G401.6 (cell line): ENCODE results near the gene BSND.
"Not testable (repeated sequence)": the region's sequence is repeated elsewhere in the genome, so short reads cannot be mapped to it uniquely, and the experiment has no call there.

Experiments used
- FAIRE-seq: peaks from 2 replicates; lab custom pipeline; 2012; peaks lifted over from hg19 to GRCh38; lab: Jason Lieb, UNC

The BSND gene

DNA sequence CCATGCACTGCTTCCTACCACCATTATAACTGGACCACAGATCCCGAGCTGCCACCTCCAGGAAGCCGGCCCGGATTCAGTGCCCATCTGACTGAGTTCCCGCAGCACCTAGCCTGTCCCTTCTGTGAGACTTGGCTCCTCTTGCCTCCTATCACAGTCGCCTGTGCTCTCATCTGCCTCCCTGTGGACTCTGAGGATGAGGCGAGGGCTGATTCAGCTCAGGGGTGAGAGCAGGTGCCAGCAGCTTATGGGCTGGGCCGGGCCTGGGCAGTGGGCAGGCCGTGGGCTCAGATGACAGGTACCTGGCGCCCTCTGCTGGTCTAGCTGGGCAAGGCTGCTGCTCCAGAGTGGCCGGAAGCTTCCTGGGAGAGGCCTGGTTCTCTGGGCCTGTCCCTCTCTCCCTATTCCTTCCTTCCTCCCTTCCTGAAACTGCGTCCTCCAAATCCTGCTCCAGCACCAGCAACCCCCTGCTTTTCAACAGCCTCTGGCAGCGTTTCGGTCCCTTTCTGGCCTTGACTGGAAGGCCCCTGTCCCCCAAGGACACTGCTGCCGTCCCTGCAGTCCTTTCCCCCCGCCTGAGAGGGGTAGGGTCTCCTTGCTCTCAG is 23.3 kb downstream of the BSND start:
- FAIRE-seq = no peak

- FAIRE-seq = not testable (repeated sequence)
These were observed 25.4 kb downstream of the BSND start for GRCh38 chr1:55024163-55024562.

DNA sequence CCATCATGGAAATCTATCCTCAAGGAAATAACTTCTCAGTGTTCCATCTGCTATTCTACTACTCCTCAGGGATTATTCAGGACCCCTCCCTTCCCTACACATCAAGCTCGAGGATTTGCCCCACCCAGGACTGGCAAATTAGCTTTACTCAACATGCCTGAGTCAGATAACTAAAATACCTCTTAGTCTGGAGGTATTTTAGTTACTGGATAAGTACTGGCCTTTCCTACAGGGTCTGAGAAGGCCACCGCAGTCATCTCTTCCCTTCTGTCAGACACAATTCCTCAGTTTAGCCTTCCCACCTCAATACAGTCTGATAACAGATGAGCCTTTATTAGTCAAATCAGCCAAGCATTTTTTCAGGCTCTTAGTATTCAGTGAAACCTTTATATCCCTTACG is 27.9 kb downstream of the BSND start:
- not testable (repeated sequence) for FAIRE-seq

DNA sequence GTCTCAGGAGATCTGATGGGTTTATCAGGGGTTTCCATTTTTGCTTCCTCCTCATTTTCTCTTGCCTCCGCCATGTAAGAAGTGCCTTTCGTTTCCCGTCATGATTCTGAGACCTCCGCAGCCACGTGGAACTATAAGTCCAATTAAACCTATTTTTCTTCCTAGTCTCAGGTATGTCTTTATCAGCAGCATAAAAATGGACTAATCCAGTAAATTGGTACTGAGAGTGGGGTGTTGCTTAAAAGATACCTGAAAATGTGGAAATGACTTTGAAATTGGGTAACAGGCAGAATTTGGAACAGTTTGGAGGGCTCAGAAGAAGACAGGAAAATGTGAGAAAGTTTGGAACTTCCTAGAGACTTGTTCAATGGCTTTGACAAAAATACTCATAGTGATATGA is 32.4 kb downstream of the BSND start:
- FAIRE-seq = not testable (repeated sequence)

DNA sequence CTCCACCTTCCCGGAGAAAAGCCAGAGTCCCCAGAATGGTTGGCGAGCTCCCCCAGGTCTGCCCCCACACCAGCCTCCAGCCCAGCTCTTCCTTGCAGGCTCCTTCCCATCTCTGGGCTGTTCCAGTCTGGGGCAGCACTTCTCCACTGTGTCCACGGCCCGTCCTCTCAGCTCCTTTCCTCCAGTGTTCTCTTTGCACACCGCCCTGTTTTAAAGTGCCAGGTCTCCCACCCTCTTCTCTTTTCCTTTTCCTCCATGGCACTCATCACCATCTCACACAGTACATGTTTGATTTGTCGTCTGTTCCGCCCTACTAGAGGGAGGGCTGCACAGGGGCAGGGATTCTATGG is 34.5 kb downstream of the BSND start:
- FAIRE-seq = no peak

DNA sequence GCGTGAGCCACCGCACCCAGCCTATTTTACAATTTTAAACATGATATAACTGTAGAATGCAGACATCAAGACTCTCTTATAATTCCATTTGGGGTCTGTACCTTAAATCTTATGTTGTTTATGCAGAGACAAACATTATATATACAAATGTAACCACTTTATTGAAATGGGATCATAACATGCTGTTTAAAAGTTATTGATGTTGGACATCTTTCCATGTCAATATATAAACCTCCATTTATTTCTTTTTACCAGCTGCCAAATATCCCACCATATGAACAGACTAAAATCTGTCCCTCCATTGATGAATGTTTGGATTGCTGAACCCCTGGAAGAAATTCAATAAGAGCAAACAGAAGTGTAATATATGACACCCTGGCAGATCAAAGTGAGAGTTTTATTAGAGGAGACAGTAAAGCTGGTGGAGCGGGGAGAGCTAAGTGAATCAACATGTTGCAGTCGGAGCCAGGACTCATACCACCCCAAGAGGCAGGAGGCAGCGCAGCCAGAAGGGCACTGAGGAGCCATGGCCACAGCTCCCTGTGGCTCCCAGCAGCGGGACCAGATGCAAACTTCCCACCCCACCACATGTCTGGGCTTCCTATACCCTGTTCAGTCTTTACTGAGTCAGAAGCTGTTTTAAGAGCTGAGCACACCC is 35.9 kb downstream of the BSND start:
- FAIRE-seq = no peak

DNA sequence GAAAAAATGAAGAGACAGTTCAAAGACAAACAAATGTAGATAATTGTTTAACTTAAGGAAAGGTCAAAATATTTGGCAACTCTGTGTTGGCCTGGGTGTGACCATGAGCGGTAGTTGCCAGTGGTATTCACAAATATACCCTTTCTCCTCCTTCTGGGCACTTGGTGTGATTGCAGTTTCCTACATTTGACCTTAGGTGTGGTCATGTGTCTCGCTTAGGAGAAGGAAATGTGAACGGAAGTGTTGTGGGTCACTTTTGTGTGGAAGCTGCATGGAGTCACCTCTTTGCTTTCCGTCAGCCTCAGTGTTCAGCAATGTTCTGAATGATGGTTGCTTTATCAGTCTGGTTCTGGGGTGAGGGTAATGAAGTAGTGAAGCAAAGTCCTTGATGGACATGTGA is 37.2 kb downstream of the BSND start:
- FAIRE-seq = no peak

DNA sequence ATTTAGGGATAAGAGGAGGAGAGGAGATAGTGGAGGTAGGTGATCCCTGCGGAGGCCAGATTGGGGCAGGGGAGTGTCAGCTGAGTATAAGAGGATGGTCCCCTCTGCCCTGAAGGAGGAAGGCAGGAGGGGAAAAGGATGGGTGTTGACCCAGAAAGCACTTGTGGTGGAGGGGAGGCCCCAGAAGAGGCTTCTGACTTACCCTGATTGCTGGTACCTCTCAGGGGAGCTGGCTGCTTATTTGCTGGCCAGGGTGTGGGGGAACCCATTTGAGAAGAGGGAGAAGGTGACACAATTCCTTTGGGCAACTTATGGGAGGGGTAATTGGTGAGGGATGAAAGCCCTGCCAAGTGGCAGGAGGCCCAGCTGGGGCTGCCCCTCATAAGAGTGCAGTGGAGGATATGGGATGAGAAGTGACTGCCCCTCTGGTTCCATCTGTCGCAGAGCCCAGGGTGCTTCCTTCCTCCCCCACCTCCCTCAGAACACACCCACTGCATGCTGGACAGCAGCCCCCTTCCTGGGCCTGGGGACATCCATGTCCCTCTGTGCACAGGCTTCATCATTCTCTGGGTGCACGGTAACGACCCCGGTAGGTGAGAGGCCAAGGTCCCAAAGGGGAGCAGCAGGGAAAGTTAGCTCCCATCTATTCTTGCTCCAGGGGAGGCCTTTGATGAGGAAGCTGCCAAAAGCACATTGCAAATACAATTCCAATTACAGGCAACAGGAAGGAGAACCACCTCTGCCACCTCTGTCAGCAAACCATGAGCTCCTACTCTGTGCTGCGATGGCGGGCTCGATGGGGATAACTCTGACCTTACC is 39.2 kb downstream of the BSND start:
- FAIRE-seq = no peak

- no peak for FAIRE-seq
These were observed 39.8 kb downstream of the BSND start for GRCh38 chr1:55038552-55038838.

DNA sequence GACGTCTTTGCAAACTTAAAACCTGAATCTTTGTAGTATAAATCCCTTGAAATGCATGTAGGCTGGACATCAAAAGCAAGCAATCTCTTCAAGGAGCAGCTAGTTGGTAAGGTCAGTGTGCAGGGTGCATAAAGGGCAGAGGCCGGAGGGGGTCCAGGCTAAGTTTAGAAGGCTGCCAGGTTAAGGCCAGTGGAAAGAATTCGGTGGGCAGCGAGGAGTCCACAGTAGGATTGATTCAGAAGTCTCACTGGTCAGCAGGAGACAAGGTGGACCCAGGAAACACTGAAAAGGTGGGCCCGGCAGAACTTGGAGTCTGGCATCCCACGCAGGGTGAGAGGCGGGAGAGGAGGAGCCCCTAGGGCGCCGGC is 40.2 kb downstream of the BSND start:
- no peak for FAIRE-seq

DNA sequence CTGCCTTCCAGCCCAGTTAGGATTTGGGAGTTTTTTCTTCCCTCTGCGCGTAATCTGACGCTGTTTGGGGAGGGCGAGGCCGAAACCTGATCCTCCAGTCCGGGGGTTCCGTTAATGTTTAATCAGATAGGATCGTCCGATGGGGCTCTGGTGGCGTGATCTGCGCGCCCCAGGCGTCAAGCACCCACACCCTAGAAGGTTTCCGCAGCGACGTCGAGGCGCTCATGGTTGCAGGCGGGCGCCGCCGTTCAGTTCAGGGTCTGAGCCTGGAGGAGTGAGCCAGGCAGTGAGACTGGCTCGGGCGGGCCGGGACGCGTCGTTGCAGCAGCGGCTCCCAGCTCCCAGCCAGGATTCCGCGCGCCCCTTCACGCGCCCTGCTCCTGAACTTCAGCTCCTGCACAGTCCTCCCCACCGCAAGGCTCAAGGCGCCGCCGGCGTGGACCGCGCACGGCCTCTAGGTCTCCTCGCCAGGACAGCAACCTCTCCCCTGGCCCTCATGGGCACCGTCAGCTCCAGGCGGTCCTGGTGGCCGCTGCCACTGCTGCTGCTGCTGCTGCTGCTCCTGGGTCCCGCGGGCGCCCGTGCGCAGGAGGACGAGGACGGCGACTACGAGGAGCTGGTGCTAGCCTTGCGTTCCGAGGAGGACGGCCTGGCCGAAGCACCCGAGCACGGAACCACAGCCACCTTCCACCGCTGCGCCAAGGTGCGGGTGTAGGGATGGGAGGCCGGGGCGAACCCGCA is 40.8 kb downstream of the BSND start, which contains the start of gene PCSK9:
TSS of gene PCSK9 (plus strand) at position 207 of the 741 bp plus-strand sequence. CDS start at position 497, 290 bp downstream.
- FAIRE-seq = no peak

DNA sequence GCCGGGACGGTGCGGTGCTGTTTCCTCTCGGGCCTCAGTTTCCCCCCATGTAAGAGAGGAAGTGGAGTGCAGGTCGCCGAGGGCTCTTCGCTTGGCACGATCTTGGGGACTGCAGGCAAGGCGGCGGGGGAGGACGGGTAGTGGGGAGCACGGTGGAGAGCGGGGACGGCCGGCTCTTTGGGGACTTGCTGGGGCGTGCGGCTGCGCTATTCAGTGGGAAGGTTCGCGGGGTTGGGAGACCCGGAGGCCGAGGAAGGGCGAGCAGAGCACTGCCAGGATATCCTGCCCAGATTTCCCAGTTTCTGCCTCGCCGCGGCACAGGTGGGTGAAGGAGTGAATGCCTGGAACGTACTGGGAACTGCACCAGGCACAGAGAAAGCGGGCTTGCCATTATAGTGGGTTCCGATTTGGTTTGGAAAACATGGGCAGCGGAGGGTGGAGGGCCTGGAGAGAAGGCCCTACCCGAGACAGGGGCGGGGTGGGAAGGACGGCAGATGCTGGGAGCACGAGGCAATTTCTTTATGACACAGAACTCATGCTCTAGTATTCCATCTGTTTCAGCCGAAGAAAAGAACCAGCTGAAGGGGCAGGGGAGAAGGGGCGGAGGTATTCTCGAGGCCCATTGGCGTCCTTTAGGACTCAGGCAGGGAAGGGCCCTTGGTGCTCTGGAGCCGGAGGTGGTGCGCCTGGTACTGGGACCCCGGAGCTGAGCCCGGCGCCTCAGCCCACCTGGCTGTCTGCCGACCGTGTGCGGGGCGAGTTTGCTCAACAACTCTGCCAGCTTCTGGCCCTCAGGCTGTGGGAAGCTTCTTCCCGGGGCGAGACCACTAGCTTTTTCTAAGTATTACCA is 41.6 kb downstream of the BSND start:
- no peak for FAIRE-seq

DNA sequence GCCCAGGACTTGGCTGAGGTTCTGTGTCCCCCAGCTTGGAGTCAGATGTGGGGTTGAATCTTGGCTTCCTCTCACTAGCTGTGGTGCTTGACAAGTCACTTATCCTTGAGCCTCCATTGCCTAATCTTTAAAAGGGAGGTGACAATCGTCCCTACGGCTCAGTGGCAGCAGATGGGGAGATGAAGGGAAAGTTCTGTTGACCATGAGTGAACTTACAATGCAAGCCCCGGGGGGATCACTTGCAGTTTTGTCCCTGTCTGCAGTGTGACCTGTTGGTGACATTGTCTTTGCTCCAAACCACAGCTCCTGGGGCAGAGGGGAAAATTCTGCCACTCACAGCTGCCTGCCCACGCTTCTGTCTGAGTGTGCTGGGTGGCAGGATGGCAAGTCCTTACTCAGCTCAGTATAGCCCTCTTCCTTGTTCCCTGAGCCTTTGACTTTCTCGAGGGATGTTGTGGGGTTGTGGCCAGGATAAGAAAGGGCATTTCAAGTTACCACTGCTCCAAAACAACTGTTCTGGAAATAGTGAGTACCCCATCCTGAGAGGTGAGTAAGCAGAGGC is 42.3 kb downstream of the BSND start:
- FAIRE-seq = no peak

DNA sequence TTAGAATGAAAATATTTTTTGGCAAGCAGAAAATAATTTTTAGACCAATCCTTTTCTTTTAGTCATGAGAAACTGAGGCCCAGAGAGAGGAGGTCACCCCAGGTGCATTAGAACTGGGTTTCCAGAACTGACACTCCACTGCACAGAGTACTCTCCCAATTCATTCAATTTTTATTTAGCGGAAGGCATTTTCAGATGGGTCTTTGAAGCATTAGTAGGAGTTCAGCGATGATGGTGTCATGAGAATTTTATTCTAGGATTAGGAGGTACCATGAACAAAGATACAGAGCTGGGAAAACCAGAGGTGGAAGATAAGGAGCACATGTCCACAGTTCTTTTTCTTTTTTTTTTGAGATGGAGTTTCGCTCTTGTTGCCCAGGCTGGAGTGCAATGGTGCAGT is 42.9 kb downstream of the BSND start:
- no peak for FAIRE-seq

- FAIRE-seq = no peak
These were observed 44.3 kb downstream of the BSND start for GRCh38 chr1:55043011-55043410.

- no peak for FAIRE-seq
These were observed 45.0 kb downstream of the BSND start for GRCh38 chr1:55043726-55044125.

- FAIRE-seq = no peak
These were observed 46.1 kb downstream of the BSND start for GRCh38 chr1:55044617-55045397.

- no peak for FAIRE-seq
These were observed 46.7 kb downstream of the BSND start for GRCh38 chr1:55045430-55045829.

DNA sequence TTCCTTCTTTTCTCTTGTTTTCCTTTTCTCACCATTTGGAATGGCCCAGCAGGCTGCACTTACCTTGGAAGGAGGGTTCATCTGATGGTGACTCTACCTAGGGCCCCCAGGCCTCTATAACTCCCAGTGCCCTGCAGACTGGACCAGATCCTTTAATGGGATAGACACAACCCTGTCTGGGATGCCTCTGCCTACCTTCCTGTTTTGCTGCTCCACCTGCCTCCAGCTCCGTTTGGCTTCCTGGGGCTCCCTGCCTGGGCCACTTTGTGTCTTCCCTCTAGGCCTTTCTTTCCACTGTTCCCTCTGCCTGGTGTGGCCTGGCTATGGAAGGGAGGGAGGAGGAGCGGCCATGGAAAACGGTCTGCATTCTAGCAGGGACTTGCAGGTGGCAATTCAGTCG is 48.1 kb downstream of the BSND start:
- FAIRE-seq = no peak

GRCh38 chr1:55047611-55048010 is 48.9 kb downstream of the BSND start:
- no peak for FAIRE-seq
